Upper lobe of left lung (tissue), 4 donors: ENCODE measurements around the gene IPMK.

Experiments
- CTCF ChIP-seq, 6 experiments: fragments of 450-650 bp in 4 of 6; fragments of 200-600 bp in 2 of 6; sonication (generic) in 2 of 6; IDR thresholded peaks; one replicate each; pipeline ENCODE4 v1.5.1; 2016 to 2019; ENCODE audit warnings: antibody characterized with exemption in 6 of 6
- EP300 ChIP-seq, 4 donors: sonication (generic); formaldehyde crosslinking; IDR thresholded peaks; one replicate each; pipeline ENCODE4 v1.5.1; 2017; ENCODE audit warnings: antibody characterized with exemption in 4 of 4, control low read depth in 2 of 4
- POLR2A ChIP-seq, 4 donors: fragments of 450-650 bp; IDR thresholded peaks; one replicate each; pipeline ENCODE4 v1.5.1; 2016 to 2017; ENCODE audit warnings: antibody characterized with exemption in 4 of 4, mild to moderate bottlenecking in 2 of 4
- POLR2AphosphoS5 ChIP-seq, 2 donors: sonication (generic); formaldehyde crosslinking; IDR thresholded peaks; one replicate each; pipeline ENCODE4 v1.5.1; 2017; ENCODE audit warnings: antibody characterized with exemption in 2 of 2

- TF ChIP-seq CTCF (IDR thresholded peaks at IDR 0.05) (no peak), EP300 (IDR thresholded peaks at IDR 0.05) (no peak), POLR2A (IDR thresholded peaks at IDR 0.05) (no peak), POLR2AphosphoS5 (IDR thresholded peaks at IDR 0.05) (no peak)
Observed at GRCh38 chr10:58171146-58171545, 96.5 kb downstream of the IPMK start.
